Large intestine (tissue), 3 donors: ENCODE results near the gene THRB. TPM values are rescaled to one million over a fixed set of nuclear protein-coding genes. Genes with fewer than 3 reads are reported as not detected.
A peak's percentile ranks its signal among the peaks of the same experiment; 100 is the strongest.

Experiments
- DNase-seq, 2 donors: peaks; one replicate each; pipeline versions ENCODE4 v3.0.0 to v3.0.0-alpha.2; 2013
- H3K27ac ChIP-seq: one replicate; pipeline ENCODE4 v1.5.1; 2013; ENCODE audit warnings: low read length
- H3K27me3 ChIP-seq: 2 replicates; pipeline ENCODE4 v1.6.1; 2013; ENCODE audit warnings: low read length; ENCODE audit not compliant: control insufficient read depth, insufficient read depth
- H3K36me3 ChIP-seq: 2 replicates; pipeline ENCODE4 v1.6.1; 2013; ENCODE audit warnings: low read length; ENCODE audit not compliant: control insufficient read depth, insufficient read depth
- H3K4me1 ChIP-seq: one replicate; pipeline ENCODE4 v1.6.1; 2013; ENCODE audit warnings: low read length; ENCODE audit not compliant: control insufficient read depth, insufficient read depth
- H3K4me3 ChIP-seq: one replicate; pipeline ENCODE4 v1.5.1; 2013; ENCODE audit warnings: low read length
- H3K9me3 ChIP-seq: one replicate; pipeline ENCODE4 v1.6.1; 2013; ENCODE audit warnings: mild to moderate bottlenecking, low read depth, low read length, moderate library complexity; ENCODE audit not compliant: control insufficient read depth
- WGBS: methylation state at CpG from one replicate; pipeline ENCODE4 v1.1.5; 2013; ENCODE audit warnings: low lambda C conversion rate; ENCODE audit not compliant: insufficient coverage; 5-methylcytosine and 5-hydroxymethylcytosine counted together
- polyA plus RNA-seq: library from polyadenylated mRNA; unstranded; fragments of 120-200 nt; gene quantifications from one replicate; pipeline ENCODE4 v1.2.1, GENCODE V29; 2013

THRB gene
- polyA plus RNA-seq, 1 donor, result 38.3 TPM

DNA sequence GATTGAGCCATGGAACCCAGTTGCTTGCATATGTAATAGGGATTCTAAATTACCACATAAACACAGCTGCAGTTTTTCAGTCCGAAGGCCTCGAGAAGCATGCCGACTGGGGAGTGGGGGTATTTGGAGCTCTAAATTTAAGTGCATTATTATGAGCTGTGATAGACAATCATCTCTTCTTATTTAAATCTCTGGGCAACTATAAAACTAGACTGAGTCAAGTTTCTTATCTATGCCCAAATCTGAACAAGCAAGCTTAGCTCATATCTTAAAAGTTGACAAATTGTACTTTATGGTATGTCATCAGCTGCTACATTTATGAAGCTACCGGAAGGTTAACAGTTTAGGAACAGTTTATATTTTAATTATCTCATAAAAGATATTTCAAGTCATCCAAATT, 19.5 kb upstream of the THRB start:
- H3K4me1 ChIP-seq, result peaks cover 3% of the 10 kb centered on the region
- no peaks in the 10 kb centered on the region for H3K36me3 ChIP-seq
- no peak overlapping the region for H3K4me3 ChIP-seq
- no peak overlapping the region for H3K27ac ChIP-seq
- 17% methylated on average over 1 of the region's 4 CpGs for WGBS
- H3K9me3 ChIP-seq, result no peaks in the 10 kb centered on the region
- H3K27me3 ChIP-seq, result no peaks in the 10 kb centered on the region
- DNase-seq, result no peak

- WGBS, result no CpG with 5 or more reads among the region's 1 CpG
- DNase-seq, result no peak
- no peaks in the 10 kb centered on the region for H3K9me3 ChIP-seq
- no peak overlapping the region for H3K4me3 ChIP-seq
- H3K4me1 ChIP-seq, result peaks cover 9% of the 10 kb centered on the region
- no peak overlapping the region for H3K27ac ChIP-seq
- H3K27me3 ChIP-seq, result no peaks in the 10 kb centered on the region
- no peaks in the 10 kb centered on the region for H3K36me3 ChIP-seq
These were observed 18.8 kb upstream of the THRB start for GRCh38 chr3:24513463-24513862.

DNA sequence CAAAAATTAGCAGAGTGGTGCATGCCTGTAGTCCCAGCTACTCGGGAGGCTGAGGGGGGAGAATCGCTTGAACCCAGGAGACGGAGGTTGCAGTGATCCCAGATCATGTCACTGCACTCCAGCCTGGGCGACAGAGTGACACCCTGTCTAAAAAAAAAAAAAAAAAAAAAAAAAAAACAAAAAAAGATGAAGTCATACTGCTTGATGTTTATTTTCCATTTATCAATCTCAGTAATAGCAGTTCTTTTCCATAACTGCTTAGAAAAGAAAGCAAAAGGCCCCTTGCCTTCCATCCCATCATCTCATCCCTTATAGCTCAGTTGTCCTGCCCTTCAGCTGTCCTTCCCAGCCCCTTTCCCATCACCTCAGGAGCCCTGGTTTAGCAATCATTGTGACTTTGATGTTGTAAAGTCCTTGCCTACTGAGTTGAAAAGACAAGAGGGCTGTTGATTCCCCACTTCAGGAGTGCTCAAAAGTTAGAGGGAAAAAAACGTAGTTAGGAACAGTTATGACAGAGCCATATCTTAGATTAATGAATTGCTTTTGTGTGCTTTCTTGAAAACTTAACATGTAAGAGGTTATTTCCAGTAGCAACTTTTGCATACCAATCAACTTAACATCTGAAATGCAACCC, 18.0 kb upstream of the THRB start:
- no peak overlapping the region for H3K4me3 ChIP-seq
- no peaks in the 10 kb centered on the region for H3K36me3 ChIP-seq
- H3K27ac ChIP-seq, result no peak overlapping the region
- no peaks in the 10 kb centered on the region for H3K27me3 ChIP-seq
- no peak for DNase-seq
- H3K9me3 ChIP-seq, result no peaks in the 10 kb centered on the region
- 87% methylated on average over 3 of the region's 5 CpGs for WGBS
- H3K4me1 ChIP-seq, result peaks cover 9% of the 10 kb centered on the region

GRCh38 chr3:24510030-24510648, 15.5 kb upstream of the THRB start:
- WGBS, result no CpG with 5 or more reads among the region's 5 CpGs
- no peak for DNase-seq
- Histone ChIP-seq H3K27me3 (no peaks in the 10 kb centered on the region), H3K36me3 (no peaks in the 10 kb centered on the region), H3K9me3 (no peaks in the 10 kb centered on the region), H3K27ac (peak overlapping the region; percentile 37), H3K4me3 (no peak overlapping the region), H3K4me1 (peaks cover 18% of the 10 kb centered on the region)

GRCh38 chr3:24508423-24508839, 13.8 kb upstream of the THRB start:
- no peak overlapping the region for H3K4me3 ChIP-seq
- no peaks in the 10 kb centered on the region for H3K36me3 ChIP-seq
- no peaks in the 10 kb centered on the region for H3K9me3 ChIP-seq
- DNase-seq, result no peak
- peak overlapping the region; percentile 22 for H3K27ac ChIP-seq
- no CpG with 5 or more reads among the region's 1 CpG for WGBS
- no peaks in the 10 kb centered on the region for H3K27me3 ChIP-seq
- peaks cover 29% of the 10 kb centered on the region for H3K4me1 ChIP-seq

DNA sequence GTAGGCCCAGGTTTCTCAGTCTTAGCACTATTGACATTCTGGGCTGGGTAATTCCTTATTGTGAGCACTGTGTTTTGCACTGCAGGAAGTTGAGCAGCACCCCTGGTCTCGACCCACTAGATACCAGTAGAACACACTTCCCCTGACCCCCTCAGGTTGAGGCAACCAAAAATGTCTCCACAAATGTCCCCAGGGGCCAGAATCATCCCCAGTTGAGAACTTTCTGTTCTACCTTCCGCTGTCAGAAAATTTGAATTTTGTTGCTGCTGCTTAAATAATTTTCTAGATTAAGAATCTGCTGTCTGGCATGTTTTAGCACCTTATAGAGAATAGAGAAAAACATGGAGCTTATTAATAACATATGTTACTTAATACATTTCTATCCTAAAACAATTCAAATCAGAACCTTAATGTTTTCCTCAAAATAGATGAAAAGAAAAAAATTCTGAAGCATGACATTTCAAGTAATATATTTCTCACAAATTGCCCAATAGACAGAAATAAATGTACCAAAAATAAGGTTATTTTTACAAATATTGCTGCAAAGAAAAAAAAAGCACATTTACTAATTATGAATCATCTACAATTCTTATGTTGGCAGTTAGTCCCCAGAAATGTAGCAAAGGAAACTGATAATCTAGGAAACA, 13.2 kb upstream of the THRB start:
- no peak for DNase-seq
- Histone ChIP-seq H3K27ac (peak overlapping the region; percentile 22), H3K4me1 (peaks cover 33% of the 10 kb centered on the region), H3K9me3 (no peaks in the 10 kb centered on the region), H3K27me3 (no peaks in the 10 kb centered on the region), H3K4me3 (no peak overlapping the region), H3K36me3 (no peaks in the 10 kb centered on the region)
- WGBS, result 83% methylated on average over 1 of the region's 2 CpGs

GRCh38 chr3:24506966-24507775, 12.5 kb upstream of the THRB start:
- H3K4me1 ChIP-seq, result peaks cover 33% of the 10 kb centered on the region
- no peak overlapping the region for H3K27ac ChIP-seq
- H3K27me3 ChIP-seq, result no peaks in the 10 kb centered on the region
- no peaks in the 10 kb centered on the region for H3K9me3 ChIP-seq
- no peaks in the 10 kb centered on the region for H3K36me3 ChIP-seq
- no peak for DNase-seq
- 100% methylated on average over 1 of the region's 3 CpGs for WGBS
- no peak overlapping the region for H3K4me3 ChIP-seq

GRCh38 chr3:24505691-24506550, 11.3 kb upstream of the THRB start:
- DNase-seq, result peak; percentile 74 to 89
- Histone ChIP-seq H3K9me3 (no peaks in the 10 kb centered on the region), H3K4me3 (peak overlapping the region; percentile 7), H3K4me1 (peaks cover 33% of the 10 kb centered on the region), H3K27ac (peak overlapping the region; percentile 92), H3K36me3 (no peaks in the 10 kb centered on the region), H3K27me3 (no peaks in the 10 kb centered on the region)
- WGBS, result 38% methylated on average over 1 of the region's 7 CpGs

DNA sequence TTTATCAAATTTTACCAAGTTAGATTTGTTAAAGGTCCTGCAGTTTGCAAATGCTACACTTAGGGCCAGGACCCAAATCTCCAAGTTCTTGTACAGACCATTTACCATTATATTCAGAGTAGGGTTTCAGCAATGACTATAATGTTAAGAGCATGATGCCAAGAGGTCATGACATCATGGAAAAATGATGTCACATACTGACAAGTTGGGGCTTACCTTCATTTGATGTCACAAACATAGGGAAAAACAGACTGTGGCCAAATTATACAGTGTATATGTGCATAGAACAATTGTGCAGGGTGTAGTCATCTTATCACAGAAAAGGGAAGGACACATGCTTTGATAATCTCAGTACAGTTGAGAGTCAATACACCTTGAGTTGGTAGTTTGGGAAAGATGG, 10.1 kb upstream of the THRB start:
- Histone ChIP-seq H3K36me3 (no peaks in the 10 kb centered on the region), H3K4me3 (no peak overlapping the region), H3K9me3 (no peaks in the 10 kb centered on the region), H3K27ac (peak overlapping the region; percentile 92), H3K27me3 (no peaks in the 10 kb centered on the region), H3K4me1 (peaks cover 32% of the 10 kb centered on the region)
- DNase-seq, result no peak
